ENCODE measurements around the gene CTBS.

CTBS gene

GRCh38 chr1:84506002-84506728 is 68.1 kb downstream of the CTBS start, which contains the start of the genes GNG5 and SPATA1:
TSS of gene GNG5 (minus strand) at chr1:84506581. CDS start at chr1:84506091, 490 bp downstream.
TSS of gene SPATA1 (plus strand) at chr1:84506386. CDS start at chr1:84516360, 9,974 bp downstream.
- DNase-seq (ENCODE audit: low read depth in 2 of 2) = peak; percentile 92 to 93

DNA sequence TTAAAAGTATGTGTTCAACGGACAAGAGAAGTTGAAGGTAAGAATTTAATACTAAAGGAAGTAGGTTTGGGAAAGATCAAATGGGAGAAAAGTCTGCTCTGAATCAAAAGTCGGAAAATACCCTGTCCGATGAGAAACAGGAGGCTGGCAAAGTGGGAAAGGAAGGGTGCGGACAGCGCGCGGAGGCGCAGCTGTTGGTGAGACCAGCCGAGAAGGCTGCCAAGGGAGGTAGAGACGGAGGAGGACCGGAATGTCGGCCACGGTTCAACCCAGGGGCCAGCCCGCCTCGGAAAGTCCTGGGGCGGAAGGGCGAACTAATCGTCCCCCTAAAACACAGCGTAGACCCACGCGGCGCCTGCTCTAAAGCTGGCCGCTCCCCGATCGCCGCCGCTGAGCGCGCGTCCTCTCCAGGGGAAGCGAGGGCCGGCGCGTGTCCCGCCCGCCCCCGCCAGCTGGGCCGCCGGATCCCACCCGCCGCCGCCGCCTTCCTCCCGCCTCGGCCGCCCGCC is 68.7 kb downstream of the CTBS start:
- peak; percentile 25 to 32 for DNase-seq (ENCODE audit: low read depth in 2 of 2)

DNA sequence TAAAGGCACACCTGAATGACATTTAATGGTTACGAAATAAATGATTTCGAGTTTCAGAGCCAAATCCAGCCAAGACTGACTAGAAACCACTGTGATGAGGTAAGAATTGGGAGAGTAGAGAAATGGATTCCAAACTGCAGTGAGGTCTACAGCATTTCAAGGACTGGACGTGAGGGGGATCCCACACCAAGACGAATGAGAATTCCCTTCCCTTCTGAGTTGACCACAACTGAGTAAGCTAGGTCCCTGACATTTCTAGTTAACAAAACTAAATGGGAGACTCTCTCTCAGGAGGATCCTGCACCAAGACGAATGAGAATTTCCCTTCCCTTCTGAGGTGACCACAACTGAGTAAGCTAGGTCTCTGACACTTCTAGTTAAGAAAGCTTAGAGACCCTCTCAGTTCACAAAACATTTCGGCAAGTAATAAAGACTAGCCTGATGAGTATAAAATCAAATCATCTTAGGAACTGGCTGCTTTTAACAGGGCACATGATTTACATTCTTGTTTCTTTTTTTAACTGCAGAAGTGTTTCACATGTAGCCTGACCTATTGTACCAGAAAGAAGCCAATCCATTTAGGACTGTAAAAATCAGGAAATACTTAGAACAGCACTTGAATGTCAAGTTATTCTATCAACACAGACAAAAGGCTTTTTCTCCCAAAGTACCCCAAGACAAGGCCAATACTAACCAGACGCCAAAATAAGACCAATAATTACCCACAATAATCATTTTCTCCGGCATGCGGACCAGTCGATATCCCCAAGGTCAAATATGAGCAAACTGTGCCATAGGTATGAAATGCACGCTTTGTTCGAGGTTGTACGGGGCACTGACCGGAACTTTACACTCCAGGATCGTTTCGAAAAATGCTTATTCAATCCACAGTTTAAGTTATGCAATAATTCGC is 69.4 kb downstream of the CTBS start:
- peak; percentile 36 to 41 for DNase-seq (ENCODE audit: low read depth in 2 of 2)

DNA sequence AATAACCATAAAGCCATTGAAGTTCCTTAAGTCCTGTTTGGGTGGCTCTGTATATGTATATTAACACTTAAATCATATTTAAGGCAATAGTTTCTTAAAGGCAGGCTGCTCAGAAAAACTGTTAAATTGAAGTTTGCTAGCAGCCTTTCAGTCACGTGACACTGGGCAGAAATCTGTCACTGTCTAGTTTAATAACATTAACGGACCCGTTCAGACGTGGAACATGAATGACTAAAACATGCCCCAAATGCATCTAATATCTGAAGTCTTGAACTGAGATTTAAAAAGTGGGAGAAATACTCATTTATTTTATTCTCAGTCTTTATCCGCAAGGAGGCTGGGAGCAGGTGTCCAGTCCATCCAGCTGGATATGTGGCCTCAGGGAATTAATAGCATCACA is 71.3 kb downstream of the CTBS start:
- no peak for DNase-seq (ENCODE audit: low read depth in 2 of 2)
